Measurements from ENCODE around the gene ANO10. TPM values are rescaled to one million over a fixed set of nuclear protein-coding genes. Genes with fewer than 3 reads are reported as not detected.
"Not testable (repeated sequence)": the region's sequence is repeated elsewhere in the genome, so short reads cannot be mapped to it uniquely, and the experiment has no call there.

Gene ANO10
- total RNA-seq, 2 experiments from 2014 or later: 8.4 to 8.5 TPM

GRCh38 chr3:43369404-43370292 is 252.2 kb downstream of the ANO10 start:
- no peak overlapping the region for H3K27ac Mint-ChIP-seq
- H3K9me3 Mint-ChIP-seq: no peaks in the 10 kb centered on the region
- no peaks in the 10 kb centered on the region for H3K27me3 Mint-ChIP-seq
- H3K4me3 Mint-ChIP-seq: no peak overlapping the region
- intact Hi-C loops (cut with micrococcal nuclease): no loop called here
- no peaks in the 10 kb centered on the region for H3K36me3 Mint-ChIP-seq
- DNase-seq: no peak
- CTCF ChIA-PET: no interaction called here
- H3K4me1 Mint-ChIP-seq (ENCODE audit: low read depth): no peaks in the 10 kb centered on the region
- POLR2A ChIA-PET: no interaction called here

- intact Hi-C loops (cut with micrococcal nuclease): no loop called here
- CTCF ChIA-PET: no interaction called here
- no peaks in the 10 kb centered on the region for H3K9me3 Mint-ChIP-seq
- no peak overlapping the region for H3K4me3 Mint-ChIP-seq
- POLR2A ChIA-PET: no interaction called here
- H3K4me1 Mint-ChIP-seq (ENCODE audit: low read depth): no peaks in the 10 kb centered on the region
- DNase-seq: no peak
- no peaks in the 10 kb centered on the region for H3K36me3 Mint-ChIP-seq
- H3K27ac Mint-ChIP-seq: no peak overlapping the region
- H3K27me3 Mint-ChIP-seq: no peaks in the 10 kb centered on the region
Observed at GRCh38 chr3:43366885-43367284, 254.9 kb downstream of the ANO10 start.

GRCh38 chr3:43366481-43366880 is 255.3 kb downstream of the ANO10 start:
- POLR2A ChIA-PET: no interaction called here
- CTCF ChIA-PET: no interaction called here
- H3K36me3 Mint-ChIP-seq: no peaks in the 10 kb centered on the region
- no peaks in the 10 kb centered on the region for H3K27me3 Mint-ChIP-seq
- DNase-seq: no peak
- no peak overlapping the region for H3K27ac Mint-ChIP-seq
- no peak overlapping the region for H3K4me3 Mint-ChIP-seq
- H3K9me3 Mint-ChIP-seq: no peaks in the 10 kb centered on the region
- intact Hi-C loops (cut with micrococcal nuclease): no loop called here
- H3K4me1 Mint-ChIP-seq (ENCODE audit: low read depth): no peaks in the 10 kb centered on the region

GRCh38 chr3:43365601-43366305 is 256.1 kb downstream of the ANO10 start:
- Mint-ChIP-seq H3K4me1 (ENCODE audit: low read depth) (no peaks in the 10 kb centered on the region), H3K9me3 (no peaks in the 10 kb centered on the region), H3K27me3 (no peaks in the 10 kb centered on the region), H3K36me3 (no peaks in the 10 kb centered on the region), H3K4me3 (no peak overlapping the region), H3K27ac (no peak overlapping the region)
- ChIA-PET POLR2A (no interaction called here), CTCF (no interaction called here)
- no peak for DNase-seq
- intact Hi-C loops (cut with micrococcal nuclease): no loop called here

GRCh38 chr3:43364926-43365325 is 256.9 kb downstream of the ANO10 start:
- H3K36me3 Mint-ChIP-seq: no peaks in the 10 kb centered on the region
- DNase-seq: no peak
- H3K9me3 Mint-ChIP-seq: no peaks in the 10 kb centered on the region
- POLR2A ChIA-PET: no interaction called here
- intact Hi-C loops (cut with micrococcal nuclease): no loop called here
- no peak overlapping the region for H3K27ac Mint-ChIP-seq
- H3K4me1 Mint-ChIP-seq (ENCODE audit: low read depth): no peaks in the 10 kb centered on the region
- H3K27me3 Mint-ChIP-seq: no peaks in the 10 kb centered on the region
- H3K4me3 Mint-ChIP-seq: no peak overlapping the region
- CTCF ChIA-PET: no interaction called here

- no peaks in the 10 kb centered on the region for H3K9me3 Mint-ChIP-seq
- no peaks in the 10 kb centered on the region for H3K36me3 Mint-ChIP-seq
- no peaks in the 10 kb centered on the region for H3K4me1 Mint-ChIP-seq (ENCODE audit: low read depth)
- CTCF ChIA-PET: no interaction called here
- intact Hi-C loops (cut with micrococcal nuclease): no loop called here
- H3K27ac Mint-ChIP-seq: no peak overlapping the region
- POLR2A ChIA-PET: no interaction called here
- DNase-seq: no peak
- no peak overlapping the region for H3K4me3 Mint-ChIP-seq
- H3K27me3 Mint-ChIP-seq: no peaks in the 10 kb centered on the region
Observed at GRCh38 chr3:43364494-43364893, 257.3 kb downstream of the ANO10 start.

- Mint-ChIP-seq H3K4me3 (no peak overlapping the region), H3K4me1 (ENCODE audit: low read depth) (no peaks in the 10 kb centered on the region), H3K27ac (no peak overlapping the region), H3K9me3 (no peaks in the 10 kb centered on the region), H3K36me3 (no peaks in the 10 kb centered on the region), H3K27me3 (no peaks in the 10 kb centered on the region)
- CTCF ChIA-PET: no interaction called here
- POLR2A ChIA-PET: no interaction called here
- no peak for DNase-seq
- intact Hi-C loops (cut with micrococcal nuclease): no loop called here
Observed at GRCh38 chr3:43363621-43364266, 258.1 kb downstream of the ANO10 start.

- peaks cover 6% of the 10 kb centered on the region for H3K9me3 Mint-ChIP-seq
- H3K27me3 Mint-ChIP-seq: no peaks in the 10 kb centered on the region
- H3K4me1 Mint-ChIP-seq (ENCODE audit: low read depth): no peaks in the 10 kb centered on the region
- CTCF ChIA-PET: no interaction called here
- no peak overlapping the region for H3K27ac Mint-ChIP-seq
- intact Hi-C loops (cut with micrococcal nuclease): no loop called here
- POLR2A ChIA-PET: no interaction called here
- no peak overlapping the region for H3K4me3 Mint-ChIP-seq
- DNase-seq: no peak
- H3K36me3 Mint-ChIP-seq: no peaks in the 10 kb centered on the region
Observed at GRCh38 chr3:43362961-43363360, 258.9 kb downstream of the ANO10 start.

GRCh38 chr3:43362183-43362582 is 259.6 kb downstream of the ANO10 start:
- ChIA-PET CTCF (no interaction called here), POLR2A (no interaction called here)
- Mint-ChIP-seq H3K4me3 (no peak overlapping the region), H3K27me3 (no peaks in the 10 kb centered on the region), H3K36me3 (no peaks in the 10 kb centered on the region), H3K9me3 (peaks cover 14% of the 10 kb centered on the region), H3K4me1 (ENCODE audit: low read depth) (no peaks in the 10 kb centered on the region), H3K27ac (no peak overlapping the region)
- intact Hi-C loops (cut with micrococcal nuclease): no loop called here
- DNase-seq: no peak

- no peak for DNase-seq
- peaks cover 24% of the 10 kb centered on the region for H3K9me3 Mint-ChIP-seq
- ChIA-PET POLR2A (no interaction called here), CTCF (no interaction called here)
- H3K4me1 Mint-ChIP-seq (ENCODE audit: low read depth): no peaks in the 10 kb centered on the region
- intact Hi-C loops (cut with micrococcal nuclease): no loop called here
- no peak overlapping the region for H3K27ac Mint-ChIP-seq
- no peaks in the 10 kb centered on the region for H3K27me3 Mint-ChIP-seq
- H3K4me3 Mint-ChIP-seq: no peak overlapping the region
- peaks cover under 1% of the 10 kb centered on the region for H3K36me3 Mint-ChIP-seq
Observed at GRCh38 chr3:43361077-43361476, 260.7 kb downstream of the ANO10 start.

- peaks cover 49% of the 10 kb centered on the region for H3K36me3 Mint-ChIP-seq
- H3K4me3 Mint-ChIP-seq; DNase-seq; H3K27ac Mint-ChIP-seq; CTCF ChIA-PET; POLR2A ChIA-PET; intact Hi-C loops (cut with micrococcal nuclease); H3K4me1 Mint-ChIP-seq (ENCODE audit: low read depth); H3K27me3 Mint-ChIP-seq: not testable (repeated sequence)
- peaks cover 70% of the 10 kb centered on the region for H3K9me3 Mint-ChIP-seq
Observed at GRCh38 chr3:43356033-43356432, 265.8 kb downstream of the ANO10 start.

- peaks cover 74% of the 10 kb centered on the region for H3K9me3 Mint-ChIP-seq
- peaks cover 65% of the 10 kb centered on the region for H3K36me3 Mint-ChIP-seq
- POLR2A ChIA-PET: no interaction called here
- H3K4me1 Mint-ChIP-seq (ENCODE audit: low read depth): peaks cover 3% of the 10 kb centered on the region
- CTCF ChIA-PET: no interaction called here
- intact Hi-C loops (cut with micrococcal nuclease): no loop called here
- DNase-seq: no peak
- H3K27me3 Mint-ChIP-seq: no peaks in the 10 kb centered on the region
- H3K4me3 Mint-ChIP-seq: no peak overlapping the region
- H3K27ac Mint-ChIP-seq: no peak overlapping the region
Observed at GRCh38 chr3:43353923-43354670, 267.7 kb downstream of the ANO10 start.
